ENCODE data around the gene CMTM1. TPM values are rescaled to one million over a fixed set of nuclear protein-coding genes. Genes with fewer than 3 reads are reported as not detected.

Gene CMTM1
- total RNA-seq, 1 experiment from 2014 or later = 5.2 TPM

GRCh38 chr16:66549284-66550131, 16.7 kb upstream of the CMTM1 start, which contains the start of gene TK2 (continued):
- no peak for TF ChIP-seq ZNF274 (IDR thresholded peaks at IDR 0.05; ENCODE audit: low read depth, low read length)
- no peak for TF ChIP-seq CBX3 (IDR thresholded peaks at IDR 0.05; ENCODE audit: low read depth)
- no peak for TF ChIP-seq EZH2 (IDR thresholded peaks at IDR 0.05)

DNA sequence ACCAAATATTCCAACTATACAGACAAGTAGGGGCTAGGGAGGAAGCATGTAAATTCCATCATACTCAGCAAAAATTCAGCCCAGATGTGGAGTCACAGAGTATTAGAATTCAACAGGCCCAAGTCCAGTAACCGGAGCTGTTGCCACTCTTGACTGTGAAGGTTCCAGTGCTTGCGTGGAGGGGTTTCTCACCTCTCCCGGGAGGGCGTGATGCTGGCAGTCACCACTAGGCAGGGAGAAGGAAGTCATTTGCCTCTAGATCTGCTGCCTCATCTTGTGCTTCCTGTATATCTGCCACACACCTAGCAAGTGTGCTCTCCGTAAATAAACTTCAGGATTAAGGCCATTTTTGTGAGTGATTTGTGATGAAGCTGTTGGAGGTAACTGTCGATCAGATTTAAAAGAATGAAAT, 14.9 kb upstream of the CMTM1 start:
- peaks cover 26% of the 10 kb centered on the region; the same call in 1 of the 2 replicates for H3K79me2 ChIP-seq (ENCODE audit: insufficient read depth, low read length)
- no peaks in the 10 kb centered on the region for H3K9me3 ChIP-seq (ENCODE audit: control insufficient read depth in 1 of 2, insufficient read depth in 1 of 2, low read depth in 1 of 2, low read length in 2 of 2)
- H3K4me2 ChIP-seq (ENCODE audit: low read length) = peak overlapping the region; percentile 85
- RAD21 ChIA-PET (ENCODE audit: low non-redundant PET in 1 of 2, low total read pairs in 2 of 2, uncharacterized antibody in 2 of 2, unreplicated experiment in 2 of 2) = no interaction called here
- H3K4me3 ChIP-seq (replicated peaks in 1 of 2; ENCODE audit: low read depth in 1 of 2, low read length in 2 of 2) = peak overlapping the region in 1 of 2 experiments; percentile 69; a peak in 2 of 4 replicates
- peak overlapping the region; percentile 71 for H3K9ac ChIP-seq (ENCODE audit: low read length)
- TF ChIP-seq, protein P1, sequence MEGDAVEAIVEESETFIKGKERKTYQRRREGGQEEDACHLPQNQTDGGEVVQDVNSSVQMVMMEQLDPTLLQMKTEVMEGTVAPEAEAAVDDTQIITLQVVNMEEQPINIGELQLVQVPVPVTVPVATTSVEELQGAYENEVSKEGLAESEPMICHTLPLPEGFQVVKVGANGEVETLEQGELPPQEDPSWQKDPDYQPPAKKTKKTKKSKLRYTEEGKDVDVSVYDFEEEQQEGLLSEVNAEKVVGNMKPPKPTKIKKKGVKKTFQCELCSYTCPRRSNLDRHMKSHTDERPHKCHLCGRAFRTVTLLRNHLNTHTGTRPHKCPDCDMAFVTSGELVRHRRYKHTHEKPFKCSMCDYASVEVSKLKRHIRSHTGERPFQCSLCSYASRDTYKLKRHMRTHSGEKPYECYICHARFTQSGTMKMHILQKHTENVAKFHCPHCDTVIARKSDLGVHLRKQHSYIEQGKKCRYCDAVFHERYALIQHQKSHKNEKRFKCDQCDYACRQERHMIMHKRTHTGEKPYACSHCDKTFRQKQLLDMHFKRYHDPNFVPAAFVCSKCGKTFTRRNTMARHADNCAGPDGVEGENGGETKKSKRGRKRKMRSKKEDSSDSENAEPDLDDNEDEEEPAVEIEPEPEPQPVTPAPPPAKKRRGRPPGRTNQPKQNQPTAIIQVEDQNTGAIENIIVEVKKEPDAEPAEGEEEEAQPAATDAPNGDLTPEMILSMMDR (IDR thresholded peaks at IDR 0.05 in 2 of 3, conservative IDR thresholded peaks at IDR 0.05 in 1 of 3; ENCODE audit: borderline replicate concordance in 1 of 3, insufficient read depth in 1 of 3, low read depth in 2 of 3, low read length in 2 of 3) = peak in 2 of 3 experiments; percentile 55 to 65; a peak in 4 of 6 replicates
- TF ChIP-seq POLR2AphosphoS5 (IDR thresholded peaks at IDR 0.05; ENCODE audit: low read depth, low read length) = no peak
- TF ChIP-seq CEBPB (IDR thresholded peaks at IDR 0.05; ENCODE audit: low read depth) = no peak
- peak; percentile 36 for DNase-seq (ENCODE audit: low read depth, low spot score)
- no peaks in the 10 kb centered on the region for H3K27me3 ChIP-seq (ENCODE audit: insufficient read depth, low read length)
- BruUV-seq (replicated peaks) = no TSS peak
- peak overlapping the region; percentile 88 for H3K27ac ChIP-seq (ENCODE audit: low read depth, low read length)
- POLR2A ChIA-PET = interaction anchor here (0.6 to 1.4 kb wide), 2 partner anchors 144 to 323 kb away, joined by 3 read pairs; no protein-coding TSS in a partner anchor
- H3K9me2 ChIP-seq (ENCODE audit: insufficient read depth) = no peaks in the 10 kb centered on the region
- intact Hi-C loops (cut with micrococcal nuclease) = loop anchor here (2.0 kb wide), 1 partner anchor 145 kb away; no protein-coding TSS in a partner anchor
- no peaks in the 10 kb centered on the region for H4K20me1 ChIP-seq (ENCODE audit: insufficient read depth)
- peaks cover 25 to 46% of the 10 kb centered on the region in 2 experiments for H3K4me1 ChIP-seq (ENCODE audit: control insufficient read depth in 1 of 2, insufficient read depth in 2 of 2, low read length in 2 of 2)
- ATAC-seq = peak; percentile 47
- CTCF ChIA-PET = interaction anchor here (1.4 to 1.8 kb wide), 4 partner anchors 57 to 279 kb away, joined by 3 to 8 read pairs (median 6); partner anchors contain the start of gene NAE1
- peaks cover 0 to 8% of the 10 kb centered on the region in 2 experiments; a peak in 1 of 4 replicates for H3K36me3 ChIP-seq (ENCODE audit: control insufficient read depth in 1 of 2, insufficient read depth in 2 of 2, low read length in 2 of 2)
- H2AFZ ChIP-seq (ENCODE audit: low read depth, low read length, poor library complexity, severe bottlenecking) = peak overlapping the region; percentile 36
